Endodermal cell (in vitro differentiated cells): Measurements from ENCODE around the gene TAGLN2. TPM values are rescaled to one million over a fixed set of nuclear protein-coding genes. Genes with fewer than 3 reads are reported as not detected.

Source experiments
- DNase-seq: peaks from one replicate; pipeline ENCODE4 v3.0.0-alpha.2; 2017
- H3K27ac ChIP-seq: 2 replicates; pipeline ENCODE4 v1.5.1; 2013; ENCODE audit warnings: mild to moderate bottlenecking, low read depth, low read length, moderate library complexity
- H3K27me3 ChIP-seq: 2 replicates; pipeline ENCODE4 v1.6.1; 2013; ENCODE audit warnings: mild to moderate bottlenecking, low read length, moderate library complexity; ENCODE audit not compliant: insufficient read depth, control insufficient read depth, poor library complexity, severe bottlenecking
- H3K36me3 ChIP-seq: 2 replicates; pipeline ENCODE4 v1.7.0; 2013; ENCODE audit warnings: mild to moderate bottlenecking, low read length, moderate library complexity; ENCODE audit not compliant: control insufficient read depth, insufficient read depth
- H3K4me1 ChIP-seq: one replicate; pipeline ENCODE4 v1.7.0; 2013; ENCODE audit warnings: low read length; ENCODE audit not compliant: control insufficient read depth, insufficient read depth
- H3K4me3 ChIP-seq: 2 replicates; pipeline ENCODE4 v1.5.1; 2013; ENCODE audit warnings: mild to moderate bottlenecking, low read length, moderate library complexity
- H3K9ac ChIP-seq: 2 replicates; pipeline ENCODE4 v1.6.1; 2013; ENCODE audit warnings: mild to moderate bottlenecking, low read length, moderate library complexity; ENCODE audit not compliant: poor library complexity, severe bottlenecking; ENCODE audit errors: extremely low read depth
- H3K9me3 ChIP-seq: 2 replicates; pipeline ENCODE4 v1.6.1; 2013; ENCODE audit warnings: mild to moderate bottlenecking, low read length, moderate library complexity; ENCODE audit not compliant: control insufficient read depth
- H3K27ac Mint-ChIP-seq: 2 replicates; pipeline ENCODE4 v1.8.0; 2020; ENCODE audit warnings: mixed read lengths
- H3K27me3 Mint-ChIP-seq: 2 replicates; pipeline ENCODE4 v1.8.0; 2021; ENCODE audit warnings: mild to moderate bottlenecking, mixed read lengths; ENCODE audit not compliant: insufficient read depth
- H3K36me3 Mint-ChIP-seq: 2 replicates; pipeline ENCODE4 v1.8.0; 2020; ENCODE audit warnings: low read depth, mixed read lengths
- H3K4me1 Mint-ChIP-seq: 2 replicates; pipeline ENCODE4 v1.8.0; 2020; ENCODE audit warnings: mixed read lengths
- H3K4me3 Mint-ChIP-seq: 2 replicates; pipeline ENCODE4 v1.8.0; 2020; ENCODE audit warnings: mild to moderate bottlenecking, moderate library complexity, mixed read lengths
- H3K9me3 Mint-ChIP-seq: 2 replicates; pipeline ENCODE4 v1.8.0; 2020; ENCODE audit warnings: mild to moderate bottlenecking, mixed read lengths
- WGBS, 2 experiments: methylation state at CpG; one replicate each; pipeline versions ENCODE4 v1.1.5 to v1.1.7; 2013; ENCODE audit warnings: missing lambda C conversion rate in 2 of 2, mixed read lengths in 1 of 2; ENCODE audit not compliant: insufficient coverage in 1 of 2, insufficient read length in 1 of 2; 5-methylcytosine and 5-hydroxymethylcytosine counted together
- total RNA-seq, 2 donors: library from RNA; stranded (reverse); fragmentation: NEBNext Ultra II Directional in 1 of 2; extraction: Animal tissue kit (Norgen Biotek cat#: 25700) in 1 of 2; gene quantifications; 2 replicates in 1 of 2; 3 replicates in 1 of 2; pipeline ENCODE4 v1.2.1, GENCODE V29; 2021
- TF ChIP-seq, protein P1 (sequence below): fragments of 200-600 bp; sonication (generic); conservative IDR thresholded peaks from 2 replicates; pipeline ENCODE4 v1.5.0; 2021; ENCODE audit warnings: antibody characterized with exemption, mild to moderate bottlenecking

The TAGLN2 gene
- total RNA-seq, 2 donors from 2014 or later, result 136 to 221 TPM

DNA sequence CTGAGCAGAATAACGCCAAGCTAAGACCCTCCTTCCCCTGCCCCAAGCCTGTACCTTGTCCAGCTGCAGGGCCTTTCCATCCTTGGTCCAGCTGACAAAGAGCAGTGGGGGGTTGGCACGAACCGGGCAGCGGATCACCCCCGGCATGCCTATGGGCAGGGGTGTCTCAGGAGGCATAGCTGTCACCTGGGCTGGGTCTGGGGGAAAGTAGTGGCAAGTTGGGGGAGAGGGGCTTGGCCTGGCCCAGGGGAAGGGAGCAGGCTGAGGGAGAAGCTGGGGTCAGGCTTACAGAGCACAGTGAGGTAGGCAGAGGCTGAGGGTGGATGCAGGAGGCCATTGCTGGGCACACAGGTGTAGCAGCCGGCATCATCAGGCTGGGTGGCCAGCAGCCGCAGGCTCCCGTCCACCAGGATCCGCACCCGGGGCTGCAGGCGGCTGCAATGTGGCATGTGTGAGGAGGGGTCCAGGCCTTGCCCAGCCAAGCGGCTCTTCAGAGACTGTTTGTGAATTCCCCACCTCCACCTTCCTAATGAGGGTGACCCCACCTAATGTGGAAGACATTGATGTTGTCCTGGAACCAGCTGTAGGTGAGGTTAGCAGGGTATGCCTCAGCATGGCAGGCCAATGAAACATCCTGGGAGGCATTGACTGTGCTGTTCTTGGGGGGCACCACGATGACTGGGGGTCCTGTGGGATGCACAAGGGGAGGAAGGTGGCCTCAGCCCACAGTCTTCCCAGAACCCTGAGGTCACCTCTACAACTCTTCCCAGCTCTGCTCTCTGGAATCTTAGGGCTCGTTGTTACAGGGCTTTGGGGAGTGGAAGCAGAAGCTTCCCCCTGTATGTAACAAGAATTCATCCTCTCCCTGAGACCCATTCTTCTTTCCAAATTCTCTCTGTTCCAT, 9.1 kb upstream of the TAGLN2 start:
- Histone ChIP-seq H3K4me3 (no peak overlapping the region), H3K27ac (no peak overlapping the region), H3K27me3 (no peaks in the 10 kb centered on the region), H3K9ac (no peak overlapping the region), H3K9me3 (no peaks in the 10 kb centered on the region), H3K4me1 (peaks cover 15% of the 10 kb centered on the region), H3K36me3 (no peaks in the 10 kb centered on the region)
- 95 to 97% methylated on average over 9 to 14 of the region's 14 CpGs for WGBS, 2 experiments
- Mint-ChIP-seq H3K4me3 (no peak overlapping the region), H3K27ac (no peak overlapping the region), H3K27me3 (peaks cover 12% of the 10 kb centered on the region), H3K4me1 (peaks cover 28% of the 10 kb centered on the region), H3K9me3 (no peaks in the 10 kb centered on the region), H3K36me3 (no peaks in the 10 kb centered on the region)
- TF ChIP-seq, protein P1, sequence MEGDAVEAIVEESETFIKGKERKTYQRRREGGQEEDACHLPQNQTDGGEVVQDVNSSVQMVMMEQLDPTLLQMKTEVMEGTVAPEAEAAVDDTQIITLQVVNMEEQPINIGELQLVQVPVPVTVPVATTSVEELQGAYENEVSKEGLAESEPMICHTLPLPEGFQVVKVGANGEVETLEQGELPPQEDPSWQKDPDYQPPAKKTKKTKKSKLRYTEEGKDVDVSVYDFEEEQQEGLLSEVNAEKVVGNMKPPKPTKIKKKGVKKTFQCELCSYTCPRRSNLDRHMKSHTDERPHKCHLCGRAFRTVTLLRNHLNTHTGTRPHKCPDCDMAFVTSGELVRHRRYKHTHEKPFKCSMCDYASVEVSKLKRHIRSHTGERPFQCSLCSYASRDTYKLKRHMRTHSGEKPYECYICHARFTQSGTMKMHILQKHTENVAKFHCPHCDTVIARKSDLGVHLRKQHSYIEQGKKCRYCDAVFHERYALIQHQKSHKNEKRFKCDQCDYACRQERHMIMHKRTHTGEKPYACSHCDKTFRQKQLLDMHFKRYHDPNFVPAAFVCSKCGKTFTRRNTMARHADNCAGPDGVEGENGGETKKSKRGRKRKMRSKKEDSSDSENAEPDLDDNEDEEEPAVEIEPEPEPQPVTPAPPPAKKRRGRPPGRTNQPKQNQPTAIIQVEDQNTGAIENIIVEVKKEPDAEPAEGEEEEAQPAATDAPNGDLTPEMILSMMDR, result no peak
- DNase-seq, result no peak

DNA sequence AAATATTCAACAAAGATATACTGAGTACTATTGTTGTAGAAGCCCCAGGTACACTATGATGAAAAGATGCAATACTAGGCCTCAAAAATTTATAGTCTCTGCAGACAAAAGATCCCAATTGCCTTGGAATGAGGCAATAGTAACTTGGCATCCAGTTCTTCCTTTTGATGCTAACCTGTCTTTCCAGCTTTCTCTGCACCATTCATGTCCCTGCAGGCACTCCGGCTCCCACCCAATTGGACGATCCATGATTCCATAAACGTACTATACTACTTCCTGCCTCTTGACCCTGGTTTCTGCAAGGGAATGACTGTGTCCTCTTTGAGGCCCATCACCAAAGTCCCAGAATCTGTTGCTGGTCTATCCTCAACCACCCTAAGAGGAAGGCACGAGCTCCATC, 8.0 kb upstream of the TAGLN2 start:
- H3K4me1 ChIP-seq, result peaks cover 15% of the 10 kb centered on the region
- no peak overlapping the region for H3K27ac ChIP-seq
- H3K9ac ChIP-seq, result no peak overlapping the region
- Mint-ChIP-seq H3K27ac (no peak overlapping the region), H3K9me3 (no peaks in the 10 kb centered on the region), H3K27me3 (peaks cover 12% of the 10 kb centered on the region), H3K36me3 (no peaks in the 10 kb centered on the region), H3K4me1 (peaks cover 25% of the 10 kb centered on the region), H3K4me3 (no peak overlapping the region)
- 92 to 100% methylated on average over 3 to 4 of the region's 4 CpGs for WGBS, 2 experiments
- H3K27me3 ChIP-seq, result no peaks in the 10 kb centered on the region
- H3K36me3 ChIP-seq, result no peaks in the 10 kb centered on the region
- TF ChIP-seq, protein P1, result no peak
- DNase-seq, result no peak
- H3K9me3 ChIP-seq, result no peaks in the 10 kb centered on the region
- no peak overlapping the region for H3K4me3 ChIP-seq

DNA sequence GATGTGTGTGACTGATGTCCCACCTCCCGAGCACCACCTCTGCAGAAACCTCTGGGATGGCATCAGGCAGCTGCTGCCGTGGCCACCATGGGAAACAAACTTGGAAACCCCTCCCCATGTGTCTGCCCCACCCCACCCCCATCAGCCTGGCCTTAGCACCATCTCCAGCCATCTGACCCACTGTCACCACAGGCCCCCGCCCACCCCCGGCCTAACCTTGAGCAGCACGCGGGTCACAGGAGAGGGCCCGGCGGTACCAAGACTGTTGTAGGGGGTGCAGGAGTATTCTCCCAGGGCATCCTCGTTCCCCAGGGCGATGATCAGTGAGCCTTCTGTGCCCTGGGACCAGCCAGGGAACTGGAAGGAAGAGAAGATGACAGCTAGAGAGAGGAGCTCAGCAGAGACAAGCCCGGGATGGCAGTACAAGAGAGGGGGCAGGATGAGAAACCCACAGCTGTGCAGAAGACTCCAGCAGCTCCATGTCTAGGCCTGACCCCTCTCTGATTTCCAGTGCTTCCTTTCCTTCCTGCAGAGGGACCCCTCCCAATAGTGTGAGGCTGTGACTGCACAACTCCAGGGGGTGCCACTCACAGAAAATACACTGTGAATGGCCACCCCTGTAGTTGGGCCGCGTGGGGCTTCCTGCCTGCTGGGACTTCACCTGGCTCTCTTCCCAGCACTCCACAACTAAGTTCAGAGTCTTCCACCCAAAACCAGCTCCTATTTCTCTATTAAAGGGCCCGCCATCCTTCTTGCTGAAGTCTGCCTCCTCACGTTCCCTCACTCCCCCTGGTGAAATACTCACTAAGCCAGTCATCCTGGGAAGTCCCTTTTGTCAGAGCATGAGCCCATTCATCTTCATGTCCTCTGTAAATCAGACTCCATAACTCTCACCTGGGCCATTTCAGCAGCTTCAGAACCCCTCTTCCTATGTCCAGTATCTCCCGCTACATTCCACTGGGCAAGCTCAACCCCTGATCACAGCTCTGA, 7.3 kb upstream of the TAGLN2 start:
- no peaks in the 10 kb centered on the region for H3K9me3 ChIP-seq
- TF ChIP-seq, protein P1, result no peak
- no peaks in the 10 kb centered on the region for H3K27me3 ChIP-seq
- no peak overlapping the region for H3K27ac Mint-ChIP-seq
- H3K27ac ChIP-seq, result no peak overlapping the region
- peaks cover 12% of the 10 kb centered on the region for H3K27me3 Mint-ChIP-seq
- WGBS, 2 experiments, result 87 to 90% methylated on average over 7 to 16 of the region's 16 CpGs
- no peak overlapping the region for H3K9ac ChIP-seq
- no peaks in the 10 kb centered on the region for H3K36me3 Mint-ChIP-seq
- H3K4me3 Mint-ChIP-seq, result no peak overlapping the region
- peaks cover 17% of the 10 kb centered on the region for H3K4me1 Mint-ChIP-seq
- H3K36me3 ChIP-seq, result no peaks in the 10 kb centered on the region
- no peaks in the 10 kb centered on the region for H3K9me3 Mint-ChIP-seq
- H3K4me1 ChIP-seq, result peaks cover 10% of the 10 kb centered on the region
- no peak overlapping the region for H3K4me3 ChIP-seq
- DNase-seq, result no peak
